HG02798 (cell line): ENCODE measurements around the gene SHLD1.

Experiments
- ATAC-seq: cut with Tn5 transposase; IDR thresholded peaks from one replicate; pipeline ENCODE4 v1.9.1; 2021; ENCODE audit warnings: mild to moderate bottlenecking; ENCODE audit not compliant: unreplicated experiment, poor library complexity

The SHLD1 gene

GRCh38 chr20:5842465-5842864 is 92.3 kb downstream of the SHLD1 start:
- ATAC-seq: no peak

GRCh38 chr20:5843054-5843592 is 92.9 kb downstream of the SHLD1 start:
- peak; percentile 76 for ATAC-seq

- peak; percentile 70 for ATAC-seq
These were observed 94.0 kb downstream of the SHLD1 start for GRCh38 chr20:5844063-5844681.

- no peak for ATAC-seq
These were observed 95.7 kb downstream of the SHLD1 start for GRCh38 chr20:5845681-5846615.

GRCh38 chr20:5848711-5849505 is 98.7 kb downstream of the SHLD1 start:
- no peak for ATAC-seq

GRCh38 chr20:5855939-5856338 is 105.7 kb downstream of the SHLD1 start:
- no peak for ATAC-seq

- no peak for ATAC-seq
These were observed 109.4 kb downstream of the SHLD1 start for GRCh38 chr20:5859608-5860007.

- no peak for ATAC-seq
These were observed 112.5 kb downstream of the SHLD1 start for GRCh38 chr20:5862703-5863039.

- no peak for ATAC-seq
These were observed 113.0 kb downstream of the SHLD1 start for GRCh38 chr20:5863040-5863833.

- ATAC-seq: no peak
These were observed 114.2 kb downstream of the SHLD1 start for GRCh38 chr20:5864428-5864827.

GRCh38 chr20:5864873-5865587 is 114.8 kb downstream of the SHLD1 start:
- no peak for ATAC-seq

- no peak for ATAC-seq
These were observed 115.4 kb downstream of the SHLD1 start for GRCh38 chr20:5865604-5866003.

GRCh38 chr20:5870568-5870981 is 120.4 kb downstream of the SHLD1 start:
- ATAC-seq: no peak

GRCh38 chr20:5871459-5872410 is 121.5 kb downstream of the SHLD1 start:
- no peak for ATAC-seq

- no peak for ATAC-seq
These were observed 126.9 kb downstream of the SHLD1 start for GRCh38 chr20:5877128-5877527.

- no peak for ATAC-seq
These were observed 130.1 kb downstream of the SHLD1 start for GRCh38 chr20:5880326-5880725.

GRCh38 chr20:5881703-5882102 is 131.5 kb downstream of the SHLD1 start:
- ATAC-seq: no peak

GRCh38 chr20:5882166-5882565 is 132.0 kb downstream of the SHLD1 start:
- no peak for ATAC-seq
